Endothelial cell of umbilical vein (primary cell): Measurements from ENCODE around the gene APOC3.

ENCODE experiments used
- CTCF ChIP-seq, 2 donors: IDR thresholded peaks; 1 replicate in 1 of 2; 2 replicates in 1 of 2; pipeline ENCODE4 v1.5.1; 2011; ENCODE audit warnings: low read length in 2 of 2, mild to moderate bottlenecking in 2 of 2, moderate library complexity in 2 of 2, control low read depth in 1 of 2, inconsistent platforms in 1 of 2, low read depth in 1 of 2; ENCODE audit not compliant: insufficient read depth in 1 of 2; ENCODE audit errors: extremely low read depth in 1 of 2
- EZH2 ChIP-seq: IDR thresholded peaks from 2 replicates; pipeline ENCODE4 v1.6.1; 2012; ENCODE audit warnings: borderline replicate concordance, low read depth, mild to moderate bottlenecking, moderate library complexity, low read length, inconsistent platforms; ENCODE audit not compliant: severe bottlenecking
- FOS ChIP-seq: IDR thresholded peaks from 2 replicates; pipeline ENCODE4 v1.6.1; 2011; ENCODE audit warnings: mild to moderate bottlenecking, low read length, moderate library complexity, borderline replicate concordance; ENCODE audit not compliant: insufficient read depth
- JUN ChIP-seq: IDR thresholded peaks from 2 replicates; pipeline ENCODE4 v1.6.1; 2011; ENCODE audit warnings: borderline replicate concordance, low read depth; ENCODE audit not compliant: insufficient read length, insufficient read depth
- MAX ChIP-seq: IDR thresholded peaks from 2 replicates; pipeline ENCODE4 v1.6.1; 2011; ENCODE audit not compliant: insufficient read depth, insufficient read length
- MYC ChIP-seq: IDR thresholded peaks from one replicate; pipeline ENCODE4 v1.6.1; 2011; ENCODE audit warnings: mild to moderate bottlenecking, low read depth, low read length
- POLR2A ChIP-seq: IDR thresholded peaks from 2 replicates; pipeline ENCODE4 v1.6.1; 2012; ENCODE audit warnings: low read depth, mild to moderate bottlenecking, control low read depth, low read length
- POLR2AphosphoS5 ChIP-seq: IDR thresholded peaks from 2 replicates; pipeline ENCODE4 v1.6.1; 2012; ENCODE audit warnings: low read depth, mild to moderate bottlenecking, control low read depth, low read length, moderate library complexity; ENCODE audit not compliant: insufficient read depth

GRCh38 chr11:116790167-116791001 is 39.3 kb upstream of the APOC3 start:
- no peak for TF ChIP-seq JUN
- no peak for TF ChIP-seq CTCF (IDR thresholded peaks at IDR 0.05; ENCODE audit: extremely low read depth in 1 of 2, insufficient read depth in 1 of 2, low read depth in 1 of 2, low read length in 2 of 2)
- no peak for TF ChIP-seq MAX
- TF ChIP-seq MYC, result no peak
- no peak for TF ChIP-seq EZH2
- no peak for TF ChIP-seq POLR2AphosphoS5
- TF ChIP-seq POLR2A, result no peak
- TF ChIP-seq FOS, result no peak
